ENCODE measurements around the gene TTLL8. TPM values are rescaled to one million over a fixed set of nuclear protein-coding genes. Genes with fewer than 3 reads are reported as not detected.
"Not testable (repeated sequence)": the region's sequence is repeated elsewhere in the genome, so short reads cannot be mapped to it uniquely, and the experiment has no call there.

The TTLL8 gene
- total RNA-seq, 2 experiments from 2014 or later = not detected

DNA sequence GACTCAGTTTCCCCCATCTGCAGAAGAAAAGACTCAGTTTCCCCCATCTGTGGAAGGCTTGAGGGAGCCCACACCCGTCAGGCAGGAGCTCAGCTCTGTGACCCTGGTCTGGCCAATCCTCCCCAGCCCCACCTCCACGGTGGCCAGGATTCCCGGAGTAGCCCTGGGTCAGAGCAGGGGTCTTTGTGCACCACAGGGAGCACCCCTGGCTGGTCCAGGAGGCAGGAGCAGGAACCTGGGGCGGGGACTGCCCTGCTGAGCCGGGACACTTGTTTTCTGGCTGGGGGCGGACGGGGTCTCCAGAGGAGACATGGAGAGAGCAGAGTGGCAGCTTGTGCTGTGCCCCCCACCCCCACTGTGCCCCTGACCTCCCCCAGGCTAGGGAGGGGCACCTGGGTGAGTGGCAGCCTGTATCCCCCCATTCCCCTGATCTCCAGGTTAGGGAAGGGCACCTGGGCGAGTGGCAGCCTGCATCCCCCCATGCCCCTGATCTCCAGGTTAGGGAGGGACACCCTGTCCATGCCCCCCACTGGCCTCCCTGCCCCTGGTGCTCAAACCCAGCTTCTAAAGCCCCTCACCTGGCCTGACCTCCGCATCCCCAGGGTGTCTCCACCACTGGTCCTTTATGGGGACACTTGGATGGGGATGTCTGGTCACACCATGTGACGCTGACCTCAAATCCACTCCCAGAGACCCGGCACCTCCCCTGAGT is 64.3 kb downstream of the TTLL8 start:
- ChIA-PET POLR2A (interaction anchor here (0.8 to 1.4 kb wide), 2 partner anchors 17 to 56 kb away, joined by 3 read pairs; no protein-coding TSS in a partner anchor), CTCF (interaction anchor here (0.7 to 5.6 kb wide), 13 partner anchors 11 to 227 kb away, joined by 3 to 63 read pairs (median 9); partner anchors contain the start of gene IL17REL)
- TF ChIP-seq, protein P1, sequence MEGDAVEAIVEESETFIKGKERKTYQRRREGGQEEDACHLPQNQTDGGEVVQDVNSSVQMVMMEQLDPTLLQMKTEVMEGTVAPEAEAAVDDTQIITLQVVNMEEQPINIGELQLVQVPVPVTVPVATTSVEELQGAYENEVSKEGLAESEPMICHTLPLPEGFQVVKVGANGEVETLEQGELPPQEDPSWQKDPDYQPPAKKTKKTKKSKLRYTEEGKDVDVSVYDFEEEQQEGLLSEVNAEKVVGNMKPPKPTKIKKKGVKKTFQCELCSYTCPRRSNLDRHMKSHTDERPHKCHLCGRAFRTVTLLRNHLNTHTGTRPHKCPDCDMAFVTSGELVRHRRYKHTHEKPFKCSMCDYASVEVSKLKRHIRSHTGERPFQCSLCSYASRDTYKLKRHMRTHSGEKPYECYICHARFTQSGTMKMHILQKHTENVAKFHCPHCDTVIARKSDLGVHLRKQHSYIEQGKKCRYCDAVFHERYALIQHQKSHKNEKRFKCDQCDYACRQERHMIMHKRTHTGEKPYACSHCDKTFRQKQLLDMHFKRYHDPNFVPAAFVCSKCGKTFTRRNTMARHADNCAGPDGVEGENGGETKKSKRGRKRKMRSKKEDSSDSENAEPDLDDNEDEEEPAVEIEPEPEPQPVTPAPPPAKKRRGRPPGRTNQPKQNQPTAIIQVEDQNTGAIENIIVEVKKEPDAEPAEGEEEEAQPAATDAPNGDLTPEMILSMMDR (IDR thresholded peaks at IDR 0.05) = peak; percentile 40
- Mint-ChIP-seq H3K27ac (no peak overlapping the region), H3K4me1 (ENCODE audit: low read depth) (peaks cover 10% of the 10 kb centered on the region), H3K36me3 (ENCODE audit: low read depth) (peaks cover under 1% of the 10 kb centered on the region), H3K4me3 (no peak overlapping the region), H3K9me3 (peaks cover 9% of the 10 kb centered on the region), H3K27me3 (peaks cover 6% of the 10 kb centered on the region)
- ATAC-seq (no peak), DNase-seq (no peak)
- intact Hi-C loops (cut with micrococcal nuclease) = loop anchor here (5.0 kb wide), 1 partner anchor 38 kb away; no protein-coding TSS in a partner anchor

DNA sequence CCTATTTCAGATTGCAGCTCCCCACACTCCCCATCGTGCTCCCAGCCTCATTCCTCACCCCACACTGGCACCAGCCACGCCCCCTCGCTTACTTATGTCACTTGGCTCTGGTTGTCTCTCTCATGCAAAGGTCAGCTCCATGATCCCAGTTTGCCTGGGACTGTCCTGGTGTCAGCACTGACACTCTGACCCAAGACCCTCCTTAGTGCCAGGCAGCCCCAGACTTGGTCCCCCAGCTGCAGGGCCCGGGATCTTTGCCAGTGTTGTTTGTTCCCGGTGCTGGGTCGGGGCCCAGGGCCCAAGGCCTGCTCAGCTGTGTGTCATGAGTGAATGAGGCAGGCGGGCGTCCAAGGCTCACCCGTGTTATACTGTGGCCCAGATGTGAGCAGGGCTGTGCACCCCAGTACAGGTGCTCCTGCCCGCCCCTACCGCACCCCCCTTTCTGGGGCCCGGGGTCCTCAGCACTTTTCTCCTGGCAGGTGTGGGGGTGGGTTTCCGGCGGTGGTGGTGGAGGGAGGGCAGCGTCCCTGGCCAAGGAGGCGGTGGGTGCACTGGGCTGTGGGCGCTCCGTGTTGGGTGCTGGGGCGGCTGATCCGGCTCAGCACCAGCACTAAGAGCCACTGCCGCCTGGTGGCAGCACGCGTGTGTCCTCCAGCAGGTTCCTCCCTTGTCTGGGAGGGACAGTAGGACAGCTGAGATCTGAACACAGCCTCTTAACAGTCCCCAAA is 65.0 kb downstream of the TTLL8 start:
- Mint-ChIP-seq H3K4me3 (no peak overlapping the region), H3K27ac (no peak overlapping the region), H3K36me3 (ENCODE audit: low read depth) (peaks cover 5% of the 10 kb centered on the region), H3K9me3 (peaks cover 11% of the 10 kb centered on the region), H3K27me3 (peaks cover 3% of the 10 kb centered on the region), H3K4me1 (ENCODE audit: low read depth) (peaks cover 8% of the 10 kb centered on the region)
- peak; percentile 84 for DNase-seq
- ChIA-PET CTCF (interaction anchor here (0.7 to 5.6 kb wide), 14 partner anchors 10 to 226 kb away, joined by 3 to 63 read pairs (median 8); partner anchors contain the start of gene IL17REL), POLR2A (interaction anchor here (0.9 to 1.4 kb wide), 2 partner anchors 10 to 55 kb away, joined by 3 read pairs; no protein-coding TSS in a partner anchor)
- intact Hi-C loops (cut with micrococcal nuclease) = loop anchor here (5.0 kb wide), 1 partner anchor 39 kb away; no protein-coding TSS in a partner anchor
- TF ChIP-seq, protein P1 (IDR thresholded peaks at IDR 0.05) = peak; percentile 84
- peak; percentile 97 for ATAC-seq

DNA sequence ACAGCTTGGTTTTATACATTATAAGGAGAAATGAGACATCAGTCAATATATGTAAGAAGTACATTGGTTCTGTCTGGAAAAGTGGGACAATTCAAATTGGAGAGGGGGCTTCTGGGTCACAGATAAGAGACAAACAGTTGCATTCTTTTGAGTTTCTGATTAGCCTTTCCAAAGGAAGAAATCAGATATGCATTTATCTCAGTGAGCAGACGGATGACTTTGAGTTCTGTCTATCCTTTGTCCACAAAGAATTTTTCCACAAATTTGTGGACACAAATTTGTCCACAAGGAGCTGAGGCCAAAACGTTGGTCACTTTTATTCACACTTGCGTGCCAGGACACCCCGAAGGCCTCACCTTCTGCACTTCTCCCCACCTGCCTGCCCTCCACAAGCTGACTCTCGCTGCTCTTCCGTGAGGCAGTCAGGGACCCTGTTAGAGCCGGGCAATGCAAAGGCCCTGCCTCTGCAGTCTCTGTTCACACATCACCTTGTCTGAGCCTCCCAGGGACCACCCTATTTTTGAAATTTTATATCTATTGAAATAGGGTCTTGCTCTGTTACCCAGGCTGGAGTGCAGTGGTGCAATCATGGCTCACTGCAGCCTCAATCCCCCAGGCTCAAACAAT is 66.1 kb downstream of the TTLL8 start:
- DNase-seq = no peak
- Mint-ChIP-seq H3K36me3 (ENCODE audit: low read depth) (peaks cover 8% of the 10 kb centered on the region), H3K27ac (no peak overlapping the region), H3K9me3 (peaks cover 11% of the 10 kb centered on the region), H3K4me3 (no peak overlapping the region), H3K4me1 (ENCODE audit: low read depth) (peaks cover 8% of the 10 kb centered on the region), H3K27me3 (peaks cover 3% of the 10 kb centered on the region)
- intact Hi-C loops (cut with micrococcal nuclease) = loop anchor here (5.0 kb wide), 1 partner anchor 40 kb away; no protein-coding TSS in a partner anchor
- ChIA-PET CTCF (interaction anchor here (0.8 to 5.6 kb wide), 10 partner anchors 9 to 225 kb away, joined by 3 to 63 read pairs (median 12); no protein-coding TSS in a partner anchor), POLR2A (interaction anchor here (0.9 to 1.4 kb wide), 2 partner anchors 9 to 54 kb away, joined by 3 read pairs; no protein-coding TSS in a partner anchor)
- no peak for ATAC-seq
- TF ChIP-seq, protein P1 (IDR thresholded peaks at IDR 0.05) = no peak

DNA sequence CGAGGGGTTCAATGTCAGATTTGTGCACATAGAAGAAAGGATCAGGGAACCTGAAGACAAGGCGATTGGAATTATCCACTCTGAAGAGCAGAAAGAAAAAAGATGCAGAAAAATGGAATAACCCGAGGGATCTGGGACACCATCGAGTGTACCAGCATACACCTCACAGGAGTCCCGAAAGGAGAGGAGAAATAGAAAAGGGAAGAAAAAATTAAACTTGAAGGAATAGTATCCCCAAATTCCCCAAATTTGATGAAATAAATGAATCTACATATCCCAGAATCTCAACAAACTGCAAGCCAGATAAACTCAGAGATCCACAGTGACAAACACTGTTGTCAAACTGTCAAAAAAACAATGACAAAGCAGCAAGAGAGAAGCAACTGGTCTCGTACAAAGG is 66.9 kb downstream of the TTLL8 start:
- peaks cover 12% of the 10 kb centered on the region for H3K36me3 Mint-ChIP-seq (ENCODE audit: low read depth)
- ATAC-seq = no peak
- POLR2A ChIA-PET = no interaction called here

DNA sequence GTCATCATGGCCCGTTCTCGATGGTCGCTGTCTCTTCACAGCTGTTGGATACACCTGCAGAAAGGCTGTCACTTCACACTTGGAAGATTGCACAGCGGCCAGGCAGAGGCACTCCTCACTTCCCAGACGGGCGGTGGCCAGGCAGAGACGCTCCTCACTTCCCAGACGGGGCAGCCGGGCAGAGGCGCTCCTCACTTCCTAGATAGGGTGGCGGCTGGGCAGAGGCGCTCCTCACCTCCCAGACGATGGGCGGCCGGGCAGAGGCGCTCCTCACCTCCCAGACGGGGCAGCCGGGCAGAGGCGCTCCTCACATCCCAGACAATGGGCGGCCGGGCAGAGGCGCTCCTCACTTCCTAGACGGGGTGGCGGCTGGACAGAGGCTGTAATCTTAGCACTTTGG is 68.3 kb downstream of the TTLL8 start:
- intact Hi-C loops (cut with micrococcal nuclease) = loop anchor here (5.0 kb wide), 1 partner anchor 42 kb away; no protein-coding TSS in a partner anchor
- H3K4me1 Mint-ChIP-seq (ENCODE audit: low read depth); POLR2A ChIA-PET; H3K27ac Mint-ChIP-seq; DNase-seq; ATAC-seq; H3K27me3 Mint-ChIP-seq; H3K4me3 Mint-ChIP-seq: not testable (repeated sequence)
- peaks cover 30% of the 10 kb centered on the region for H3K9me3 Mint-ChIP-seq
- peaks cover 17% of the 10 kb centered on the region for H3K36me3 Mint-ChIP-seq (ENCODE audit: low read depth)
- CTCF ChIA-PET = interaction anchor here (0.7 kb wide), 1 partner anchor 9 kb away, joined by 3 read pairs; no protein-coding TSS in a partner anchor

More for the DNA sequence above, 66.9 kb downstream of the TTLL8 start:
- no peak overlapping the region for H3K27ac Mint-ChIP-seq
- H3K27me3 Mint-ChIP-seq = peaks cover 3% of the 10 kb centered on the region
- peaks cover 19% of the 10 kb centered on the region for H3K9me3 Mint-ChIP-seq
- H3K4me1 Mint-ChIP-seq (ENCODE audit: low read depth) = peaks cover 8% of the 10 kb centered on the region
- H3K4me3 Mint-ChIP-seq = no peak overlapping the region
- DNase-seq = no peak
- TF ChIP-seq, protein P1 (IDR thresholded peaks at IDR 0.05) = no peak
- intact Hi-C loops (cut with micrococcal nuclease) = loop anchor here (5.0 kb wide), 1 partner anchor 41 kb away; no protein-coding TSS in a partner anchor
- CTCF ChIA-PET = interaction anchor here (1.0 to 3.1 kb wide), 4 partner anchors 11 to 39 kb away, joined by 3 to 11 read pairs (median 5); no protein-coding TSS in a partner anchor
